H9 (cell line): Measurements from ENCODE around the gene NRG2. TPM values are rescaled to one million over a fixed set of nuclear protein-coding genes. Genes with fewer than 3 reads are reported as not detected.

Source experiments
- DNase-seq: peaks from one replicate; pipeline ENCODE4 v3.0.0-alpha.2; 2017
- H2AFZ ChIP-seq: one replicate; pipeline ENCODE4 v1.6.1; 2013; ENCODE audit warnings: mild to moderate bottlenecking, low read length, control low read depth, moderate library complexity
- H2AK5ac ChIP-seq: 2 replicates; pipeline ENCODE4 v1.6.1; 2013; ENCODE audit warnings: low read length, control low read depth, mixed read lengths; ENCODE audit not compliant: insufficient read length
- H2BK120ac ChIP-seq: one replicate; pipeline ENCODE4 v1.6.1; 2013; ENCODE audit warnings: low read depth, mild to moderate bottlenecking, low read length, control low read depth, inconsistent platforms; ENCODE audit not compliant: poor library complexity, severe bottlenecking
- H2BK12ac ChIP-seq: 2 replicates; pipeline ENCODE4 v1.6.1; 2013; ENCODE audit warnings: low read length, control low read depth, mixed read lengths, low read depth; ENCODE audit not compliant: insufficient read length
- H2BK15ac ChIP-seq: 2 replicates; pipeline ENCODE4 v1.6.1; 2013; ENCODE audit warnings: low read depth, low read length, control low read depth
- H2BK20ac ChIP-seq: one replicate; pipeline ENCODE4 v1.6.1; 2013; ENCODE audit warnings: low read depth, mild to moderate bottlenecking, low read length, control low read depth, inconsistent platforms; ENCODE audit not compliant: poor library complexity, severe bottlenecking
- H2BK5ac ChIP-seq: 2 replicates; pipeline ENCODE4 v1.6.1; 2013; ENCODE audit warnings: low read length, control low read depth, mixed read lengths; ENCODE audit not compliant: insufficient read length
- H3K14ac ChIP-seq: 2 replicates; pipeline ENCODE4 v1.6.1; 2013; ENCODE audit warnings: low read length, control low read depth; ENCODE audit not compliant: insufficient read depth
- H3K18ac ChIP-seq: 2 replicates; pipeline ENCODE4 v1.6.1; 2013; ENCODE audit warnings: low read depth, mild to moderate bottlenecking, mixed read lengths, low read length, control low read depth; ENCODE audit not compliant: insufficient read length
- H3K23ac ChIP-seq: 2 replicates; pipeline ENCODE4 v1.6.1; 2013; ENCODE audit warnings: low read length, control low read depth, mixed read lengths, low read depth; ENCODE audit not compliant: insufficient read length
- H3K23me2 ChIP-seq: 2 replicates; pipeline ENCODE4 v1.6.1; 2013; ENCODE audit warnings: low read depth, mild to moderate bottlenecking, mixed read lengths, low read length, control low read depth; ENCODE audit not compliant: insufficient read length, poor library complexity, severe bottlenecking
- H3K27ac ChIP-seq: 2 replicates; pipeline ENCODE4 v1.5.1; 2013; ENCODE audit warnings: low read length, control low read depth, mixed read lengths, low read depth; ENCODE audit not compliant: insufficient read length
- H3K27me3 ChIP-seq: 2 replicates; pipeline ENCODE4 v1.6.1; 2013; ENCODE audit warnings: low read length, control low read depth, inconsistent platforms; ENCODE audit not compliant: insufficient read depth
- H3K4ac ChIP-seq: 2 replicates; pipeline ENCODE4 v1.6.1; 2013; ENCODE audit warnings: low read depth, mild to moderate bottlenecking, control low read depth, inconsistent platforms, low read length, moderate library complexity
- H3K4me1 ChIP-seq: 2 replicates; pipeline ENCODE4 v1.6.1; 2013; ENCODE audit warnings: low read length, control low read depth, inconsistent platforms; ENCODE audit not compliant: insufficient read depth
- H3K4me2 ChIP-seq: 2 replicates; pipeline ENCODE4 v1.6.1; 2013; ENCODE audit warnings: low read length, control low read depth, mixed read lengths; ENCODE audit not compliant: insufficient read length, insufficient read depth
- H3K56ac ChIP-seq: 2 replicates; pipeline ENCODE4 v1.6.1; 2013; ENCODE audit warnings: low read depth, mild to moderate bottlenecking, mixed read lengths, low read length, control low read depth; ENCODE audit not compliant: insufficient read length
- H3K79me1 ChIP-seq: 2 replicates; pipeline ENCODE4 v1.6.1; 2013; ENCODE audit warnings: low read depth, mild to moderate bottlenecking, moderate library complexity, low read length, control low read depth, inconsistent platforms; ENCODE audit not compliant: insufficient read depth, poor library complexity, severe bottlenecking
- H3K79me2 ChIP-seq: 2 replicates; pipeline ENCODE4 v1.6.1; 2013; ENCODE audit warnings: low read length, control low read depth, inconsistent platforms; ENCODE audit not compliant: insufficient read depth
- H3K9ac ChIP-seq: 2 replicates; pipeline ENCODE4 v1.6.1; 2013; ENCODE audit warnings: low read length, control low read depth, mixed read lengths; ENCODE audit not compliant: insufficient read length; ENCODE audit errors: extremely low read depth
- H3K9me3 ChIP-seq: one replicate; pipeline ENCODE4 v1.6.1; 2013; ENCODE audit warnings: low read depth, low read length, inconsistent platforms; ENCODE audit not compliant: control insufficient read depth
- H3T11ph ChIP-seq: one replicate; pipeline ENCODE4 v1.6.1; 2013; ENCODE audit warnings: mild to moderate bottlenecking, low read length, control low read depth, inconsistent platforms
- H4K20me1 ChIP-seq: one replicate; pipeline ENCODE4 v1.6.1; 2013; ENCODE audit not compliant: control insufficient read depth, insufficient read length, insufficient read depth
- H4K5ac ChIP-seq: 2 replicates; pipeline ENCODE4 v1.6.1; 2013; ENCODE audit warnings: low read depth, mild to moderate bottlenecking, mixed read lengths, low read length, control low read depth; ENCODE audit not compliant: insufficient read length
- H4K8ac ChIP-seq: replicated peaks from 2 replicates; pipeline ENCODE4 v1.6.1; 2013; ENCODE audit warnings: low read length, control low read depth, mixed read lengths, low read depth; ENCODE audit not compliant: insufficient read length
- H4K91ac ChIP-seq: 2 replicates; pipeline ENCODE4 v1.6.1; 2013; ENCODE audit warnings: low read depth, mild to moderate bottlenecking, moderate library complexity, mixed read lengths, low read length, control low read depth; ENCODE audit not compliant: insufficient read length
- H3K27ac Mint-ChIP-seq, 3 experiments: 2 replicates in 2 of 3; 3 replicates in 1 of 3; pipeline ENCODE4 v1.8.0; 2020 to 2021; ENCODE audit warnings: mixed read lengths in 3 of 3, mild to moderate bottlenecking in 1 of 3, moderate library complexity in 1 of 3
- H3K27me3 Mint-ChIP-seq: 2 replicates; pipeline ENCODE4 v1.8.0; 2021; ENCODE audit warnings: low read depth, mild to moderate bottlenecking, moderate library complexity, mixed read lengths
- H3K36me3 Mint-ChIP-seq, 3 experiments: 2 replicates in 2 of 3; 3 replicates in 1 of 3; pipeline ENCODE4 v1.8.0; 2020 to 2021; ENCODE audit warnings: low read depth in 3 of 3, mixed read lengths in 3 of 3; ENCODE audit not compliant: insufficient read depth in 1 of 3
- H3K4me1 Mint-ChIP-seq, 2 experiments: 2 replicates each; pipeline ENCODE4 v1.8.0; 2020; ENCODE audit warnings: mixed read lengths in 2 of 2
- H3K4me3 Mint-ChIP-seq, 2 experiments: 2 replicates in 1 of 2; 3 replicates in 1 of 2; pipeline ENCODE4 v1.8.0; 2020 to 2021; ENCODE audit warnings: mild to moderate bottlenecking in 2 of 2, mixed read lengths in 2 of 2, moderate library complexity in 1 of 2
- H3K9me3 Mint-ChIP-seq, 2 experiments: 2 replicates in 1 of 2; 3 replicates in 1 of 2; pipeline ENCODE4 v1.8.0; 2020; ENCODE audit warnings: mild to moderate bottlenecking in 2 of 2, mixed read lengths in 2 of 2, moderate library complexity in 1 of 2
- WGBS: extraction: QIAGEN DNeasy Blood & Tissue Kit; methylation state at CpG from one replicate; pipeline ENCODE4 v1.1.7; 2013; ENCODE audit warnings: missing lambda C conversion rate, low lambda C conversion rate, mixed read lengths; ENCODE audit not compliant: insufficient read length; ENCODE audit errors: extremely low coverage; 5-methylcytosine and 5-hydroxymethylcytosine counted together
- total RNA-seq: library from RNA; stranded (reverse); gene quantifications from 2 replicates; pipeline ENCODE4 v1.2.1, GENCODE V29; 2021
- TF ChIP-seq, protein P1 (sequence below): fragments of 200-600 bp; sonication (generic); conservative IDR thresholded peaks from 3 replicates; pipeline ENCODE4 v1.8.0; 2021; ENCODE audit warnings: antibody characterized with exemption, mild to moderate bottlenecking

Gene NRG2
- total RNA-seq, 1 experiment from 2014 or later = not detected

GRCh38 chr5:139839232-139839815 is 203.8 kb downstream of the NRG2 start:
- Mint-ChIP-seq H3K27me3 (peaks cover 35% of the 10 kb centered on the region), H3K4me3 (no peak overlapping the region), H3K9me3 (no peaks in the 10 kb centered on the region), H3K36me3 (no peaks in the 10 kb centered on the region), H3K4me1 (no peaks in the 10 kb centered on the region), H3K27ac (no peak overlapping the region)
- WGBS = no CpG with 5 or more reads among the region's 16 CpGs
- Histone ChIP-seq H2BK5ac (no peak overlapping the region), H3K23me2 (no peaks in the 10 kb centered on the region), H4K20me1 (peaks cover 2% of the 10 kb centered on the region), H3K79me1 (no peaks in the 10 kb centered on the region), H3K9ac (no peak overlapping the region), H4K5ac (no peak overlapping the region), H3K56ac (no peak overlapping the region), H3K4me2 (no peak overlapping the region), H4K8ac (no peak overlapping the region), H3K4ac (no peak overlapping the region), H3T11ph (no peak overlapping the region), H2AFZ (no peak overlapping the region), H2BK20ac (no peak overlapping the region), H3K79me2 (no peaks in the 10 kb centered on the region), H3K27me3 (no peaks in the 10 kb centered on the region), H2AK5ac (no peak overlapping the region), H3K9me3 (no peaks in the 10 kb centered on the region), H3K27ac (no peak overlapping the region), H2BK15ac (no peak overlapping the region), H3K18ac (no peak overlapping the region), H3K23ac (no peak overlapping the region), H2BK120ac (no peak overlapping the region), H3K14ac (no peak overlapping the region; the same call in 1 of the 2 replicates), H3K4me1 (no peaks in the 10 kb centered on the region), H4K91ac (no peak overlapping the region), H2BK12ac (no peak overlapping the region)
- no peak for DNase-seq
- TF ChIP-seq, protein P1, sequence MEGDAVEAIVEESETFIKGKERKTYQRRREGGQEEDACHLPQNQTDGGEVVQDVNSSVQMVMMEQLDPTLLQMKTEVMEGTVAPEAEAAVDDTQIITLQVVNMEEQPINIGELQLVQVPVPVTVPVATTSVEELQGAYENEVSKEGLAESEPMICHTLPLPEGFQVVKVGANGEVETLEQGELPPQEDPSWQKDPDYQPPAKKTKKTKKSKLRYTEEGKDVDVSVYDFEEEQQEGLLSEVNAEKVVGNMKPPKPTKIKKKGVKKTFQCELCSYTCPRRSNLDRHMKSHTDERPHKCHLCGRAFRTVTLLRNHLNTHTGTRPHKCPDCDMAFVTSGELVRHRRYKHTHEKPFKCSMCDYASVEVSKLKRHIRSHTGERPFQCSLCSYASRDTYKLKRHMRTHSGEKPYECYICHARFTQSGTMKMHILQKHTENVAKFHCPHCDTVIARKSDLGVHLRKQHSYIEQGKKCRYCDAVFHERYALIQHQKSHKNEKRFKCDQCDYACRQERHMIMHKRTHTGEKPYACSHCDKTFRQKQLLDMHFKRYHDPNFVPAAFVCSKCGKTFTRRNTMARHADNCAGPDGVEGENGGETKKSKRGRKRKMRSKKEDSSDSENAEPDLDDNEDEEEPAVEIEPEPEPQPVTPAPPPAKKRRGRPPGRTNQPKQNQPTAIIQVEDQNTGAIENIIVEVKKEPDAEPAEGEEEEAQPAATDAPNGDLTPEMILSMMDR = no peak
